Cardiac septum (tissue), 1 donor: ENCODE results near the gene LRP2. TPM values are rescaled to one million over a fixed set of nuclear protein-coding genes. Genes with fewer than 3 reads are reported as not detected.
"Not testable (repeated sequence)": the region's sequence is repeated elsewhere in the genome, so short reads cannot be mapped to it uniquely, and the experiment has no call there.

Experiments
- DNase-seq: peaks from one replicate; pipeline ENCODE4 v3.0.0-alpha.2; 2020; ENCODE audit warnings: low spot score
- intact Hi-C: fragments of 100-400 bp; cut with DNase I; formaldehyde crosslinking; loops from one replicate; pipeline ENCODE4 v1.14.0; 2022
- total RNA-seq: library from RNA; stranded (reverse); fragmentation: NEBNext Ultra II Directional; extraction: Animal tissue kit (Norgen Biotek cat#: 25700); gene quantifications from one replicate; pipeline ENCODE4 v1.2.1, GENCODE V29; 2021
- donor health status: DM: no; HTN: no; CAD: no.

LRP2 gene
- total RNA-seq, 1 donor from 2014 or later = 0.30 TPM

DNA sequence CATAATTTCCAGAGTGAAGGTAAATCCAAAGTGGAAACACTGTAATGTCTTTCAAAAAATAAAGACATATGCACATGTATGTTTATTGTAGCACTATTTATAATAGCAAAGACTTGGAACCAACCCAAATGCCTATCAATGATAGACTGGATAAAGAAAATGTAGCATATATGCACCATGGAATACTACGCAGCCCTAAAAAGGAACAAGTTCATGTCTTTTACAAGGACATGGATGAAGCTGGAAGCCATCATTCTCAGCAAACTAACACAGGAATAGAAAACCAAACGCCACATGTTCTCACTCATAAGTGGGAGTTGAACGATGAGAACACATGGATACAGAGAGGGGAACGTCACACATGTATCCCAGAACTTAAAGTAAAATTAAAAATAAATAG lies 57.6 kb downstream of the LRP2 start:
- intact Hi-C loops, DNase-seq: not testable (repeated sequence)

DNA sequence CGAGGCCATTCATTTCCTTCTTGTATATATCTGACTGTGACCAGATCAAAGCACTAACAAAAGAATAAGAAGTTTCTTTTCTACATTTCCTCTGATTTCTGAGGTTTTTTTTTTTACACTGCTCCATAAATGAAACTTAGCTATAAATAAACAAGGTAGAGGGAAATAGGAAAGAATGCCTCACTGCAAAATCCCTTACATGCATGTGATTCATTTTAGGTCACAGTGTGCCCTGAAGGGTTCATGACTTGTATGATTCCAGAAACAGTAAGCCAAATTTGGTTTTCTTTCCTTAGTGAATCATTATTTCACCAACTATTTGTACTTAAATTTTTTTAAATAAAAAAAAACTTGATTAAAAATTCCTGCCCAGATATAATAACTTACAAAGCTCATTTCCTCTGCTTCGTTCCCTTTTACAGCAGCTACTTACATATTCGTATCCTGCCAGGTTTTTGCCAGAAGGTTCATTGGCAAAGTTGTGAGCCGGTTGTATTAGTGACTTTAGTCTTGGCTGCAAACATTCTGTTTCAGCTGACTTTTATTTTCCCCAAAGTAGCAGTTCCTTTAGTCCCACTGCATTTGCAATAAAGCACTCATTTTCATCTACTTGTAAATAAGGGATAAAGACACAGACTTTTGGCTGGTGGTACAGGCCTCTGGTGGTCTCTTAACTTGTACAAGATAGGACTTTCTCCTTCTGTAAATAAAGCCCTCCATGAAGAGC lies 58.6 kb downstream of the LRP2 start:
- intact Hi-C loops = no loop called here
- DNase-seq = no peak

DNA sequence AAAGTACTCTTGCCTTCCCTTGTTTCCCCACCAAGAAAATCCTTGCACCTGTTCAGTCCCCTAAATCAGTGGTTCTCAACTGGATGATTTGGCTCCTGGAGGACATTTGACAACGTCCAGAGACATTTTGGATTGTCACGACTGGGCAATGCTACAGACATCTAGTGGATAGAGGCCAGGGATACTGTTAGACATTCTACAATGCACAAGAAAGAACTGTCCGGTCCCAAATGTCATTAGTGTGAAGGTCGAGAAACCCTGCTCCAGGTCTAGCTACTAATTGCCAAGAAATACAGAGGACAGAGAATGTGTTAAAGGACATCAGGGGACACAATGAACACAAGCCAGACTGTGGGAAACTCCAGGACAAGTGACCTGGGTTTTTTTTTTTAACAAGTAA lies 60.0 kb downstream of the LRP2 start:
- intact Hi-C loops = no loop called here
- no peak for DNase-seq

GRCh38 chr2:169301596-169302335 lies 60.6 kb downstream of the LRP2 start:
- intact Hi-C loops = no loop called here
- DNase-seq = no peak

- no peak for DNase-seq
- intact Hi-C loops = no loop called here
Observed at GRCh38 chr2:169300636-169301530, 61.5 kb downstream of the LRP2 start.

- DNase-seq = no peak
- intact Hi-C loops = no loop called here
Observed at GRCh38 chr2:169298007-169298406, 64.3 kb downstream of the LRP2 start.

DNA sequence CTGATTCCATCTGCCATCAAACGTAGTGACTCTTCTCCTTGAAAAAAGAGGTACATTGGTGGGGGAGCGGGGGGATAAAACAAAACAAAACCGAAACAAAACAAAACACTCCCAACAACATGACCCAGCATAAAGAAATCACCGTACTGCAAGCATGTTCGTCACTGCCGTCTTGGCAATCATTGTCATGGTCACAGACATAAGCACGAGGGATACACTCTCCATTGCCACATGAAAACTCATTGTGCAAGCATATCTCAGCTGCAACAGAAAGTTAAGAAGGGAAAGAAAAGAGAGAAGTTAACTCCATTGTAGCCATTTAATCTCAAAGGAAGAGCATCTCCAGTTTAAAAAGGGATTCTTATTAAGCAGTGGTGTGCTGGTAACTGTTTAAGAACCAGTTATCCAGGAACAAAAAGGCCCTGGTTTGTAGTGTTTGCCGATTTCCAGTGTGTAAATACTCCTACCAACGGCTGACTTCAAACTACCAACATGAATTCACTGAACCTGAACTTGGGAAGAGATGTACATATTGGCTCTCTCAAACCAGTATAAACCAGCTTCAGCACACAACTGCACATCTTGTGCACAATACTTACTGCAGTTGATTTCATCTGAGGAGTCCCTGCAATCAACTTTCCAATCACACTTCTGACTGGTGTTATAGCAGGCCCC lies 68.2 kb downstream of the LRP2 start:
- intact Hi-C loops = no loop called here
- no peak for DNase-seq

DNA sequence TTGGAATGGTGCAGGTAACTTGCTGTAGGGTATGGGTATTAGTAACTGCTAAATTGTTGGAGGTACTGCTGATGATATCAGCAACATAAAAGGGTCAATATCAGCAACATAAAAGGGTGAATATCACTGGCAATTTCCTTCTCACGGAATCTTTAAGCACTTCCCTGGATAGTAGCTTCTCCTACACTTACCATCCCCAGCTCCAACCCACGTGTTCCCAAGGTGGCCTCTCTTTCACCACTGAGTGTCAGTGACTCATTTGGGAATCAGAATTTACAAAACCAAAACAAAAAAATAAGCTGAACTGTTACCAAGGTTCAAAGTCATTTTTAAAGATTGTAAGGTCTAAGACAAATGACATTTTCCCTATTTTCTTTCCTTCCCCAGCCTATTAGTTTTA lies 70.8 kb downstream of the LRP2 start:
- no peak for DNase-seq
- intact Hi-C loops = no loop called here

GRCh38 chr2:169290433-169290832 lies 71.9 kb downstream of the LRP2 start:
- intact Hi-C loops = no loop called here
- no peak for DNase-seq

- intact Hi-C loops = no loop called here
Observed at GRCh38 chr2:169287666-169288065, 74.7 kb downstream of the LRP2 start.

DNA sequence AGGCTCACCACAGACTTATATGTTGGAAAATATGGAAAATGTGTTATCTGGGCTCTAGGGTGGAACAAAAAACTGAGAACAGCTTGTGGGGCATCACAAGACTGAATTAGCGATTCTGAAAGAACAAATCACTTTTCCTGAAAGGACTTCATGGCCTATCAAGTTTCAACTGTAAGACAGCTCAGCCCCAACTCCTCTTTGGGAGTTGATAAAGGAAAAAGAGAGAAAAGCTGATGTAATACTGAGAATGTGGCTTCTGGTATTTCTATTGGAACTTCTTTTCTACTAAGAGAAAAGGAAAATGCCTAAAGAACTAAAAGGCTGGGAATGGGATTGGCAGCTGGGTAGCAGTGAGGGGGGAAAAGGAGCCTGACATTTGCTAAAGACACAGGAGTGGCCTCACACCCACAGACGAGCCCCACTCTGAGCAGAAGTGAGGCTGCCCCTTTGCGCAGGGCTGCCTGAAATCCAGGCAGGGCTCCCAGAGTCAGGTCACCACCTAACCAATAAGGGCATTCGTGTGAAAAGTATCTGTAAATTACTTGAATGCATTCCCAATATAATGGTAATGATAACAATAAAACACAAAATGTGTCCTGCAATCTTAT lies 75.6 kb downstream of the LRP2 start:
- no peak for DNase-seq
- intact Hi-C loops = no loop called here

More at GRCh38 chr2:169287666-169288065, 74.7 kb downstream of the LRP2 start:
- DNase-seq = no peak

- DNase-seq = no peak
- intact Hi-C loops = no loop called here
Observed at GRCh38 chr2:169285531-169286235, 76.7 kb downstream of the LRP2 start.

GRCh38 chr2:169280502-169280901 lies 81.8 kb downstream of the LRP2 start:
- intact Hi-C loops = no loop called here
- no peak for DNase-seq

DNA sequence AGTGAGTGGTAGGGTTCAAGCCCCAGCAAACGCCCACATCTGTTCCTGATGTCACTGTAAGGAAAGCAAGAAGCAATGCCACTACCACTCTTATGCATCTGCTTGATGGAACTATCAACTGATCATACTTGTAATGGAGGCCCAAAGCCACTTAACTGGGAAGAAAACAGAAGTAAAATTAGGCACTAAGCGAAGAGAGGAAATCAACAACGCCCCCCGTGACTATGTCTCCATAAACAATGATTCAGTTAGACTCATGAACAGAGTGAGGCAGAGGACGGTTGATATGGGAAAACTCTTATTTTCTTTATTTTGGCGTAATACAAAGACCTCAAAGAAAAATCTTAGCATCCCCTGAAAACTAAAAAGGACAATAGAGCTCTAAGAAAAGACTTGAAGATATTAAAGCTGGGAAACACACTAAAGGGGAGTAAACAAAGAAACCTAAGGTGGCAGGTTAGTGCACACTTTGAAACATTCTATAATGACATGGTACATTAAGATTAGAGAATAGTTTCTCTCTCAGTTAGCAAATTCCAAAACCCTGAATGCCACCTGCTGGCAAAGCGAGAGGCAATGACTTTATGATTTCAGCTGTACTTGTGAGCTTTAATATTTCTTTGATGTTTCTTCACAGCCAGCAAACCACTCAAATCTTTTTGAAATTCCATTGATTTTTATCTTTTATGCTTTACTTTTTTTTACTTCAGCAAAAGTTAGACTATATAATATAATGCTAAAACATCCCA lies 86.5 kb downstream of the LRP2 start:
- intact Hi-C loops = loop anchor here (10.0 kb wide), 1 partner anchor 161 kb away; no protein-coding TSS in a partner anchor
- DNase-seq = no peak

DNA sequence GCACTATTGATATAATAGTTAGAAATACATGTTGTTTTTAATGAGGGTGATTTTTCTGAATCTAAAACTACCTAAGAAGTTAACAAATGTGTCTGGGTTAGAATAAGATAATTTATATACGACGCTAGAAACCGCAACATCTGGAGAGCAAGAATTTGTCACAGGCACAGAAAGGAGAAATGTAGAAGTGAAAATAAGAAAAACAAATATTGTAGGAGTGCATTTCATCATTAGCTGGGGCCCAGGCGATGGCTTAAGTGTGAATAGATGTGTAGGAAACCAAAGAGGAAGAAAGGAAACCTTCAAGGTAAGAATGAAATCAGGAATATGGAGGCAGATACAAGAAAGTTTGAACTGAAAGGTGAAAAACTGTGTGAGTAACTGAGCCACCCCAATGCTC lies 90.3 kb downstream of the LRP2 start:
- no peak for DNase-seq
- intact Hi-C loops = loop anchor here (10.0 kb wide), 1 partner anchor 157 kb away; no protein-coding TSS in a partner anchor

GRCh38 chr2:169270574-169270973 lies 91.8 kb downstream of the LRP2 start:
- DNase-seq = not testable (repeated sequence)
- intact Hi-C loops = loop anchor here (10.0 kb wide), 1 partner anchor 156 kb away; no protein-coding TSS in a partner anchor

- no peak for DNase-seq
- intact Hi-C loops = no loop called here
Observed at GRCh38 chr2:169265591-169265990, 96.7 kb downstream of the LRP2 start.
